NCI-H345 treated with DMSO at 0.1 percent for 48 hours (cell line): ENCODE measurements around the gene ZP4.

ENCODE experiments used
- DNase-seq: peaks from one replicate; lab custom pipeline; 2025; ENCODE audit not compliant: unreplicated experiment; lab: John Stamatoyannopoulos, UW

The ZP4 gene, protein sequence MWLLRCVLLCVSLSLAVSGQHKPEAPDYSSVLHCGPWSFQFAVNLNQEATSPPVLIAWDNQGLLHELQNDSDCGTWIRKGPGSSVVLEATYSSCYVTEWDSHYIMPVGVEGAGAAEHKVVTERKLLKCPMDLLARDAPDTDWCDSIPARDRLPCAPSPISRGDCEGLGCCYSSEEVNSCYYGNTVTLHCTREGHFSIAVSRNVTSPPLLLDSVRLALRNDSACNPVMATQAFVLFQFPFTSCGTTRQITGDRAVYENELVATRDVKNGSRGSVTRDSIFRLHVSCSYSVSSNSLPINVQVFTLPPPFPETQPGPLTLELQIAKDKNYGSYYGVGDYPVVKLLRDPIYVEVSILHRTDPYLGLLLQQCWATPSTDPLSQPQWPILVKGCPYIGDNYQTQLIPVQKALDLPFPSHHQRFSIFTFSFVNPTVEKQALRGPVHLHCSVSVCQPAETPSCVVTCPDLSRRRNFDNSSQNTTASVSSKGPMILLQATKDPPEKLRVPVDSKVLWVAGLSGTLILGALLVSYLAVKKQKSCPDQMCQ

DNA sequence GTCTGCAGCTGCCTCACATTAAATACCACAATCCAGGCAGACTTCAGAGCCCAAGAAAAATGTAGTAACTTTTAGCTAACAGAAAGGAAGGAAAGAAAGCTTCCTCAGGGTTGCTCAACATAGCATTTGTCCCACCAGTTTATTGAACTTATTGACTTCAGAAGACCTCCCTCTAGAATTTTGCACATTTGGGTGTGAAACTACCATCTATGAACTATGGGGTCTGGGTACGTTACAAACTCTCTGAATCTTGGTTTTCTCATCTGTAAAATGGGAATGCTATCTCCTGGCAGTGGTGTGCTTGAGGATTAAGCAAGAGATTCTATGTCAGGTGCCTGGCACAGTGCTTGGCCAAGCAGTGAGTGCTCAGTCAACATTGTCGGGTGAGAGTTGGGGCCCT, at the start of gene ZP4:
Gene ZP4 (minus strand): TSS at position 101 of the 400 bp plus-strand sequence. CDS start 287 bp downstream, outside the sequence.
- DNase-seq, result no peak

DNA sequence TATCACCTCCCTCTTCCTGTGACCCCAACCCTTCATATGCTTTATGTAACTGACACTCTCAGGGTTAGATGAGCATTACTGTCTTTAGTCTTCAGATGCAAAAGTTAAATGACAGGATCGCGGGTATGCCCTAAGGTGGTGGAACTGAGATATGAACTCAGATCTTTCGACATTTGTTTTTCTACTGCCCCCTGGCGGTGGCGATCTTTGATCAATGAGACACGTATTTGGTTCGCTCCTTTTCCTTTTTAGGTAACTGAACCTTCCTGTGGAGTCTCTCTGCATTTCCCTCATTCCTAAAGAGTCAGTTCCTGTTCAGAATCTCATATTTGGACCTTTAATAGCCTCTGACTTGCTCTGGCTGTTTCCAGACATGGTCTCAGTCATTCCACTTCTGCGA, 47.8 kb upstream of the ZP4 start:
- DNase-seq, result no peak

DNA sequence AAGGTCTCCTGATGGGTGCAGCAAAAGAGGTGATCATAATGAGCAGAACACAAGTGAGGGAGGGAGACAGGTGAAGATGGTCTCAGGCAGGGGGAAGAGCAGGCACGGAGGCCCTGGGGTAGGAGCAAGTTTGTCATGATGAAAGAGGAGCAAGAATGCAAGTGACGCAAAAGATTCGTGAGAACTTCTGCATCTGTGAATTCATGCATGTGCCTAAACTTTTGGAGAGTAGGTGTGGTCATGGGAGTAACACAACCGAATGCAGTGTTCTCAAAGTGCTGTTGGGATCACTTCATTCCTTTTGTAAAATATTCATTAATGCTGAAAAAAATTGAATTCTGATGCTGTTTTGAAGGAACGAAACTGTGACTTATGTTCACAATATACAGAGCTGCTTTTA, 47.3 kb upstream of the ZP4 start:
- DNase-seq, result no peak

DNA sequence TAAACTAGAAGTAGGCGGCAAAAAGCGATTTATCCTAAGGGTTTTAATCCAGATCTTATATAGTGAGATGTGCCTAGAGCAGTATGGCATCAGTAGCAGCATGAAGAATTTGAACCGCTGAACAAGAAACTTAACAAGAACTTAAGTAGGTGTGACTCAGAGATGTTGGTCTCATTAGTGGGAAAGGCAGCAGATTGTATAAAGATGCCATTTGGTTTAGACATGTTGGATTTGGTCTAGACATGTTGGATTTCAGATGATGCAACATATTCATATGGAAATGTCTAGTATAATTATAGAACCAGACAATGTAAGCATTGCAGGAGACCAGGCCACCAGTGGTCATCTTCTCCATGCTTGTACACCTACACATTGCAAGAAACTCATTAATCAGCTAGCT, 42.1 kb upstream of the ZP4 start:
- DNase-seq, result no peak

DNA sequence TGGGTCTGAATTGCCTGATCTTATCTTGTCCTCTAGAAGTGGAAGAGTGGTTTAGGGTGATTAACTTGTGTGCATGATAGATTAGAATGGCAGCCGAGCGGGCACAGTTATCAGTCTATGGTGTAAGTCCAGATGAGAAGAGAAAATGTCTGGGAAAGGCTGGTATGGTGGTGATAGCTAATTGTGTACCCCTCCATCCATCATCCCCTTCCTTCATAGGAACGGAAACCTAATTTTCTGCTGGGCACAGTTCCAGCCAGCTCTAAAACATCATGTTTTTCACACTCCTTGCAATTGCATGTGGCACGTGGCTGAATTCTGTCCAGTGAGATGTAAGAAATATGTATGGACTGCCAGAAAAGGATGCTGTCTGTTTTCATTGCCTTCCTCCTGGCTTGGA, 40.9 kb upstream of the ZP4 start:
- no peak for DNase-seq

DNA sequence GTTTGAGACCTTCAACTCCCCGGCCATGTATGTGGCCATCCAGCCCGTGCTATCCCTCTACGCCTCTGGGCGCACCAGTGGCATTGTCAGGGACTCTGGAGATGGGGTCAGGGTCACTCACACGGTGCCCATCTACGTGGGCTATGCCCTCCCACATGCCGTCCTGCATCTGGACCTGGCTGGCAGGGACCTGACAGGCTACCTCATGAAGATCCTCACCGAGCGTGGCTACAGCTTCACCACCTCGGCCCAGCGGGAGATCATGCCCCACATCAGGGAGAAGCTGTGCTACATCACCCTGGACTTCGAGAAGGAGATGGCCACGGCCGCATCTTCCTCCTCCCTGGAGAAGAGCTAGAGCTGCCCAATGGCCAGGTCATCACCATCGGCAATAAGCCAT, 36.5 kb upstream of the ZP4 start:
- DNase-seq, result no peak

DNA sequence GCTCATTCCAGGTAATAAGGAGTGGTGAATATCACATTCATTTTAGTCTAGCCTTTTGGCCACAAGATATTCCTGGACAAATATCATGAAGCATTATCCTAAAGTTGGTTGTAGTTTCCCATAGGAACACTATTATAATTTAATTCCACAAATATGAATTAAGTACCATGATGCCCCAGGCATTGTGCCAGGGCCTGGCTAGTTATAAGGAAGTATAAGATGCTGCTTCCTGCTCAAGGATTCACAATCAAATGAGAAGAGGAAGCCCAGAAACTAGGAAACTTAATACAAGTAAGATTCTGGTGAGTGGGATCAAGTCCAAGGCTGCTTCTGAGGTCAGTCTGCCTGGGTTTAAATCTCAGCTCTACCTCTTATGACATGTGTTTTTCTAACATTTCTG, 30.6 kb upstream of the ZP4 start:
- no peak for DNase-seq

DNA sequence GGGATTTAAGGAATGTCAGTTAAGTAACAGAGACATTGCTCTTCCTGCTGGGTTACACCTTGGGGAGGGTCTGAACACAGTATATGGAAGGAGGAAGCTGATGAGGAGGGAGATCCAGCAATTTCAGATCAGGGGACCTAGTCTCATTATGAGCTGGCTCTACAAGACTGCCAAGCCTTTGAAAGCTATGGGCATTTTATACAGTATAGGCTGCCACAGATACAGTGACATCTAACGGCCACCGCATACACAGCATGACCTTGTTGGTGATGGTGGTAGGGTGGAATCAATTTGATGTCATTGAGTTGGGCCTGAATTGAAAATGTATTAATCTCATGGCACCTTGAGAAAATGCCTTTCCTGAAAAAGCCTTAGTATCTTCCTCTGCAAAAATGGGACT, 22.6 kb upstream of the ZP4 start:
- no peak for DNase-seq

DNA sequence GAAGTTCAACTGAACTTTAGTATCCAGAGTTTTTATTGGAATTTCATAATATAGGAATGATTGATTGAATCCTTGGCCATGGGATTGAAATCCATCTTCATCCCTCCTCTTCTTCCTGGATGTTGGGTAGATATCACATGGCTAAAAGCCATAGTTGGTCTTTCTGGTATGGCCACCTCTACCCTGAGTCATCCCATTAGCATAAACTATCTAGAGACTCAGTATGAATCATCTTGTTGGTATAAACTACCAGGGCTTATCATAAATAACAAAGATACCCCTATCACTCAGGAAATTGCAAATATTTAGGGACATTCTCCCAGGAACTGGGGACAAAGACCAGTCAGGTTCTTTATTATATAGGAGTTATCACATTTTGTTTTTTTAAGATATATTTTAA, 21.2 kb upstream of the ZP4 start:
- DNase-seq, result no peak

DNA sequence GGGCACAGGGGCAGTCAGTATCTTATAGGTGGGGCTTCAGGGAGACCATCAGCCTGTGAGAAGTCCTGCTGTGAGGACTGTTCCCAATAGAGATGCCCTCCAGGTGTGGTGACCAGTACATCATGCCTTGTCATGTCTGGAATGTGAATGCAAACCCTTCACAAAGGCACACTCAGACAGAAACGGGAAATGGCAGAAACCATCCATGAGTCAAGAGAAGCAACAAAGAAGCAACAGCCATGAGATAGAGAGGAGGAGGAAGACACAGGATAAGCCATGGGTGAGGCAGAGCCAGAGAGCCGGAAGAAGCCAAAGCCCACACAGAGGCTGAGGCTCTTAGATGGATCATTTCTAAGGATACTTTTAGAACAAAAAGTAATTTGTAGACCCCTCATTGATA, 20.1 kb upstream of the ZP4 start:
- DNase-seq, result no peak

DNA sequence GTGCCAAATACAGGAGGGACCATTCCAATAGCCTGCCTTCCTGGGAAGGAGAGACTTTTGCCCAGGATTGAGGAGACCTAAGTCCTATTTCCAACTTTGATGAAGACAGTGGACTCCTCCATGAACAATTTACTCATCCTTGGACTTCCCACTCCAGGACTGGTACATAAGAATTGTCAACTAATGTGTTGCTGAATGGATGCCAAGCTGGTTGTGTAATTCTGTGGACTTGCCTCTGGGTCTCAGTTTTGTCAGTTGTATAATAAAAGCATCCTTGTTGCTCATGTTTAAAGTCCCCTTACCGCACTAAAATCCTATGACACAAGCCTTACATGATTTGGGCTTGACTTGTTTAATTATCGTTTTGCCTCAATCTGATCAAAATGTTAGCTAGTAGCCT, 13.2 kb upstream of the ZP4 start:
- DNase-seq, result no peak

DNA sequence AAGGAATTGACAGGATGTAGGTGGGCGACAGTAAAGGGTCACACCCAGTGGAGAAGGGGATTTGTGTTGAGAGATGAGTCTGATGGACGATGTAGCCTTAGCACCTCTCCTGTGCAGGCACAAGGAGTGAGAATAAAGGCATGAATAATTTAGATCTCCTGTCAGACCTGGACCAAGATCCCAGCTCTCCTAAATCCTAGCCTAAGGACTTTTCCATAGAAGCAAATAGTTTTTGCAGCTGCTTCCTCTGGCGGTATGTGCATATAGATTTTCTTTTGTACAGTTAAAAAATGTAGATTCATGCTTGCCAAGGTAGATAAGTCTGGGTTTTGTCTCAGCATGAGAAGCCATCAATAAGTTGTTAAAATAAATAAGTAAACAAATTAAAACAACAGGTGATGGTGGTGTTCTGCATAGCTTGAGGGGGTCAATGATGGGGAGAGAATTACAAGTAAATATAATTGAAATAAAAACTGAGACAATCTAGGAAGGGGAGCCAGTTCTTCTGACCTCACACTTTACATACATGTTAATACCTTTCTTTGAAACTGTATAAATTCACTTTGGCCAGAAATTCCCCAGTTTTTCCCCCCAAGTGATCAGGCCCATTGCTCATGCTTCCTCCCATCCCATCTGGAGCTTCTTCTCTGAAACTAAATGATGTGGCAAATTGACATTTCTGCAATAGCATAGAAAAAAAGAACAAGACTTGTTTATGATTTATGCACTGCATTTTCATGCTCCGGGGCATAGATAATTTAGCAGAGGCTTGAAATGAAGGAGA, 12.4 kb upstream of the ZP4 start:
- DNase-seq, result no peak

DNA sequence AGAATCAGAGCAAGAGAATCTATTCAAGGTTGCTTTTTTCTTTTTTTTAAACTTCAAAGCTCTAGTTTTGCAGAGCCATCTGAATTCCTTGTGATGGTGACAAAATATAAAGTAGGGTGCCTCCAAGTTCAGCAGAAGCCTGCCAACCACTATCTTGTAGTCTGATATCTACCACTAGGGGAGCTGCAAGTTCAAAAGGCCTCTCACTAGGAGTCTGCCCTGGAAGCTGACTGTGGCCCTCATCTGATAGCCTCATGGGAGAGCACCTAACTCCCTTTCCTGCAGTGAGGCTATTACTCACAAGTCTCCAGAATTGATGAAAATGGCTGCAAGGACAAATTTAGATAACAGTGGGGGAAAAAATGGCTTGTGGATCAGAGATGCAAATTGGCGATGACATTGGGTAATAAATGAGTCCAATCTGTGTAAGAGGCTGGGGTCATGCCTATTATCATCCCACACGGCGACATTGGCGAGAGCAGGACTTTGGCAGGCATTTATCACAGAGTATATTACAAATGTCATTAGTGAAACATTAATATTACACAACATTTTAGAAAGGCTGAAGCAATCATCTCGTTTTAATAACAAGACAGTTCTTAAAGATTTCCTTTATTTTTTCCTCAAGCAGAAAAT, 10.7 kb upstream of the ZP4 start:
- no peak for DNase-seq

DNA sequence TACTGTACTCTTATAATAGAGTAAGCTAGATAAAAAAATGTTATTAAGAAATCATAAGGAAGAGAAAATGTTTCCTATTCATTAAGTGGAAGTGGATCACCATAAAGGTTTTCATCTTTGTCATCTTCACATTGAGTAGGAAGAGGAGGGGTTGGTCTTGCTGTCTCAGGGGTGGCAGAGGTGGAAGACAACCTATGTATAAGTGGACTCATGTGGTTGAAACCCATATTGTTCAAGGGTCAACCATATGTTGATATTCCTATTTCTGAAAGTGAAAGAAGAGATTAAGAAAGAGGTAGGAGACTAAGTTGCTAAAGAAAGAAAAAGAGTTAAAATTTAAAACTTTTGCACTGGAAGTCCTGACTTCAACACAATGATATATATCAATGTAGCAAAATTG, 4.9 kb upstream of the ZP4 start:
- no peak for DNase-seq

DNA sequence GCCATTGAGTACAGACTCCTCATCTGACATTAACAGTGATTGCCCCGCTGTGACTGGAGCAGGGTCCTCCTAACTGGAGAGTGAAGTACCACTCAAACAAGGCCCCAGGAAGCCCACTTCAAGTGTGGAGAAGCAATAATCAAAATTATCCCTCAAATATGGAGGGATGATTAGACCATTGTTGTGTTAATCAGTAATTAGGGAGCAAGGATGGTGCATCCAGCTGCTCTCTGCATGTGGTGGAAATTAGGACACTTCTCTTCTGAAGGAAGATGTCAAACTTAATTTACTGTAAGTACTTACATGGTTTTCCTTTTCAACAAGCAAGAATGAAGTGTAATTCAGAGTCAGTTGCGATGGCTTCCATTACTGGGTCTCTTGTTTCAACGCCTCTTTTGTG, 3.4 kb upstream of the ZP4 start:
- peak; percentile 30 for DNase-seq

DNA sequence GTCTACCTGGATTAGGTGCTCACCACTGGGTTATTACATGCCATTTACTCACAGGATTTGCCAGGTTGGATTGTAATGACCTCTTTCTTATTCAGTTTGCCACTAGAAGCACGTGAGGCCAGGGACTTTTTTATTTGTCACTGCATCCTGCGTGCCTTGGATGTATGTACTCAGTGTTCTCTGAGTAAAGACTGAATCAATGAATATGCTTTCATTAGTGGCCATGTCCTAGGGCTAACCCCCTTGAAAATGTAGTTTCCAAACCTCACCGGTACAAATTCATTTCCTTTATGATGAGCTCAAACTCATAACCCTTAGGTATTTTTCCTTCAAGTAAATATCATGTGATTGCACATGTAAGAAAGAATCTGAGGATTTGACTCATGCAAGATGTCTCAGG, 1.3 kb upstream of the ZP4 start:
- no peak for DNase-seq

DNA sequence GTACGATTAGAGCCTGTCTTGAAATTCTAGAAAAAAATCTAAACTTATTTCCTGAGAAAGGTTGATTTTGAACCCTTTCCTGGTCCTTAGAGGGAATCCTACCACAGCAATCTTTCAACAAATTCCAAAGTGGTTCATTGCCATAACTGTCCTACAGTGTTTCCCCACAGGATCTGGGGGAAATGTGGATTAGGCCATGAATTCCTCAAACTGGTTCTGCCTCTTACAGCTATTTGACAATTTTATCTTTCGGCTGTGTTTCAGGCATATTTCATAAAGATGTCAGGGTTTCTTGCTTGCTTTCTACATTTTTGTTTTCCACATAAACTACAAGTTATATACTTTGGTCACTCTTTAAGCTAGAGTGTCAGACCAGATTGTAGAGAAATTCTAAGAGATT, 544 bp upstream of the ZP4 start:
- no peak for DNase-seq

DNA sequence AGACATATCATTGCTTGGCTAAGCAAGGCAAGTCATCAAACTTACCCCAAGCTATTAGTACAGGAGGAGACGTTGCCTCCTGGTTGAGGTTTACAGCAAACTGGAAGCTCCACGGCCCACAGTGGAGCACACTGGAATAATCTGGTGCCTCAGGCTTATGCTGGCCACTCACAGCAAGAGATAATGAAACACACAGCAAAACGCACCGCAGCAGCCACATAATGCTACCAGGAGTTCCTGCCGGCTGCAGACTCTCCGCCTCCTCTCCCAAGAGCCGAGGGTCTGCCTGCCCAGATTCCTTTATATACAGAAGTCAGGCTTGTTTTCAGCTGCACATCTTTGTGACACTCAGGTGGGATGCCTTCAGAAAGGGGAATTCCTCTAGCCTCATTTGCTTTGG, 306 bp downstream of the ZP4 start:
- no peak for DNase-seq

DNA sequence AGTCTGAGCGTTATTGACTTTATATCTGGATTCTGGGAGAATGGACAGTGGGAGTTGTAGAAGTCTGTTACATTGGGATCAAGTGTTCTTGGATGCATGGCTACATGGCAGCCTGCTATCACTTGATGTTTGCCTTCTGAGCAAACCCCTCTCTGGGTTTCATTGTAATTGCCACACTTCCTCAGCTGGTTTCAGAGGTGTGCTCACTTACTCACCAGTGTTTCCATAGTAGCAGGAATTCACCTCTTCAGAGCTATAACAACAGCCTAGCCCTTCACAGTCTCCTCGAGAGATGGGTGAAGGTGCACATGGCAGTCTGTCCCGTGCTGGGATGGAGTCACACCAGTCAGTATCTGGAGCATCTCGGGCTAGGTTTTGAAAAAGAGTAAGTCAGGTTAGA, 2.6 kb downstream of the ZP4 start:
- DNase-seq, result no peak

DNA sequence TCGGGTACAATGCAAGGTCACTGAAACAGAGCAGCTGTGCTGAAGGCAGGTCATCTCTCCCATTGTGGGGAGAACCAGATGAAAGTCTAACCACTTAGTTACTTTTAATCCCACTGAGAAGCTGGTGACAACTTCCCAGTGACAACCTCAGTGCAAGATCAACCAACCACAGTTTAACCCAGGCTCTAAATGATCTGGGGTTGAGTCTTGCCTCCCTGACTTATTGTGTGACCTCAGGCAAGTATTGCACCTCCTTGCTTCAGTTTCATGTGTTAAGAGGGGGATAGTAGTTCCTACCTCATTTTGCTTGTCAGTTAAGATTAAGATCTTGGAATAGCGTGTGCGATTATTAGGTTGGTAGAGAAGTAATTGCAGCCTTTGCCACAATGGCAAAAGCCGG, 3.2 kb downstream of the ZP4 start:
- no peak for DNase-seq

DNA sequence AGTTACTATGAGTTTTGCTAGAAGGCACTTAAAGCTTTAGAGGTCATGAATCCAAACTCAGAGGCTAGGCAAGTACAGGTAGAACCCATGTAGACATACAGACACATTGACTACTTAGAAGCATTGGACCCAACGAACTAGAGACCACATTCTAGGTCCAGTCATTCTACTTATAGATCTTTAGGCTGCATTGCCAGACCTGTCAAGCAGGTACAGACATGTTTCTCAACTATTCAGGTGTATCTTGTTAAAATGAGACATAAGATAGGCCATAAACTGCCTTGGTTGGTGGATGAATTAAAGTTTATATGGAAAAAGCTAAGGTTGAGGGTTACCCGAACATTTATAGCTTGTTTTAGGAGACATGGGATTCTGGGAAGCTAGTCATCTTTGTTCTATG, 6.5 kb downstream of the ZP4 start:
- no peak for DNase-seq

DNA sequence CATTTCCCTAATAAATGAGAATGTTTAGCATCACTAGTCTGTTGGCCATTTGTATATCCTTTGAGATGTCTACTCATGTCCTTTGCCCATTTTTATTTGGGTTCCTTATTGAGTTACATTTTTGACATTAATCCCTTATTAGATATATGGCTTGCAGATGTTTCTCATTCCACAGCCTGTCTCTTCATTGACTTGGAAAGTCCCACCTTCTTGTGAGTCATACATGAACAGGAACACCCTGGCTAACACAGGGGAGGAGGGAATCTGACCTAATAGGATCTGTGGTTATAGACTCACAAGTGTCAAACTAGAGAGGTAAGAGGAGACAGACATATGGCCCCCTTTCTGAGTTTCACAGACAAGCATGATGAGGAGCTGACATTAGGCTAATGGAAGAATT, 11.5 kb downstream of the ZP4 start:
- DNase-seq, result no peak
